Hepatocyte (in vitro differentiated cells): ENCODE results near the gene SIGLEC12. TPM values are rescaled to one million over a fixed set of nuclear protein-coding genes. Genes with fewer than 3 reads are reported as not detected.

Experiments
- DNase-seq: peaks from one replicate; pipeline ENCODE4 v3.0.0-alpha.2; 2016; ENCODE audit warnings: low spot score
- H2AFZ ChIP-seq: fragments of 200-600 bp; sonication (generic); 2 replicates; pipeline ENCODE4 v1.6.0; 2016; ENCODE audit warnings: antibody characterized with exemption, mild to moderate bottlenecking
- H3K27ac ChIP-seq: fragments of 200-600 bp; sonication (generic); 2 replicates; pipeline ENCODE4 v1.5.1; 2016; ENCODE audit warnings: mild to moderate bottlenecking
- H3K27me3 ChIP-seq: fragments of 200-600 bp; sonication (generic); 2 replicates; pipeline ENCODE4 v1.6.1; 2016
- H3K36me3 ChIP-seq: fragments of 200-600 bp; sonication (generic); replicated peaks from 2 replicates; pipeline ENCODE4 v1.5.1; 2016; ENCODE audit warnings: low read depth; ENCODE audit not compliant: insufficient read depth
- H3K4me1 ChIP-seq: fragments of 200-600 bp; sonication (generic); 2 replicates; pipeline ENCODE4 v1.5.1; 2016; ENCODE audit warnings: mild to moderate bottlenecking, moderate library complexity; ENCODE audit not compliant: insufficient read depth
- H3K4me2 ChIP-seq: fragments of 200-600 bp; sonication (generic); 2 replicates; pipeline ENCODE4 v1.6.0; 2016
- H3K4me3 ChIP-seq: fragments of 200-600 bp; sonication (generic); 2 replicates; pipeline ENCODE4 v1.5.1; 2016; ENCODE audit warnings: mild to moderate bottlenecking
- H3K79me2 ChIP-seq: fragments of 200-600 bp; sonication (generic); 2 replicates; pipeline ENCODE4 v1.6.0; 2017; ENCODE audit warnings: mild to moderate bottlenecking
- H3K9me2 ChIP-seq: fragments of 200-600 bp; sonication (generic); replicated peaks from 2 replicates; pipeline ENCODE4 v1.6.0; 2017; ENCODE audit warnings: mild to moderate bottlenecking; ENCODE audit not compliant: insufficient read depth
- H3K9me3 ChIP-seq: fragments of 200-600 bp; sonication (generic); 2 replicates; pipeline ENCODE4 v1.5.1; 2016; ENCODE audit warnings: low read depth, mild to moderate bottlenecking
- H4K20me1 ChIP-seq: fragments of 200-600 bp; sonication (generic); 2 replicates; pipeline ENCODE4 v1.6.0; 2016; ENCODE audit warnings: mild to moderate bottlenecking; ENCODE audit not compliant: insufficient read depth, poor library complexity, severe bottlenecking
- CTCF ChIP-seq: fragments of 200-600 bp; sonication (generic); IDR thresholded peaks from 2 replicates; pipeline ENCODE4 v1.5.1; 2016; ENCODE audit warnings: antibody characterized with exemption, mild to moderate bottlenecking; ENCODE audit not compliant: poor library complexity
- EZH2 ChIP-seq: fragments of 200-600 bp; sonication (generic); IDR thresholded peaks from 2 replicates; pipeline ENCODE4 v1.6.1; 2016; ENCODE audit warnings: antibody characterized with exemption, mild to moderate bottlenecking, borderline replicate concordance
- EZH2phosphoT487 ChIP-seq: fragments of 200-600 bp; sonication (generic); IDR thresholded peaks from one replicate; pipeline ENCODE4 v1.6.1; 2018; ENCODE audit warnings: antibody characterized with exemption, mild to moderate bottlenecking, low read depth, moderate library complexity; ENCODE audit not compliant: unreplicated experiment, severe bottlenecking
- WGBS: methylation state at CpG from one replicate; pipeline ENCODE4 v1.1.6; 2016; ENCODE audit warnings: low lambda C conversion rate; ENCODE audit errors: missing lambda C conversion rate; 5-methylcytosine and 5-hydroxymethylcytosine counted together
- polyA plus RNA-seq: library from polyadenylated mRNA; unstranded; fragments of >200 nt; fragmentation: Nextera tagmentation; extraction: Ambion mirVana; gene quantifications from 2 replicates; pipeline ENCODE4 v1.2.1, GENCODE V29; 2016
- total RNA-seq: library from RNA; depleted of rRNA; stranded (reverse); fragments of >200 nt; gene quantifications from 2 replicates; pipeline ENCODE4 v1.2.3, GENCODE V29; 2014

The SIGLEC12 gene
- not detected in 2 replicates for total RNA-seq
- 0.11 and 0.29 TPM in 2 replicates for polyA plus RNA-seq

- no peak within 1 kb of the TSS for H3K4me3 ChIP-seq
- H3K4me2 ChIP-seq: no peak within 1 kb of the TSS
- H2AFZ ChIP-seq: no peak within 1 kb of the TSS
- no peak within 1 kb of the TSS for H3K27ac ChIP-seq
- DNase-seq: no peak
- H3K79me2 ChIP-seq: no peaks in the 10 kb centered on the region
- H3K9me3 ChIP-seq: no peaks in the 10 kb centered on the region
- no peaks in the 10 kb centered on the region for H4K20me1 ChIP-seq
- H3K4me1 ChIP-seq: no peaks in the 10 kb centered on the region
- 85% methylated on average over 10 of the region's 12 CpGs for WGBS
- no peak for TF ChIP-seq EZH2phosphoT487
- no peak for TF ChIP-seq CTCF
- no peak for TF ChIP-seq EZH2
- no peaks in the 10 kb centered on the region for H3K27me3 ChIP-seq
- H3K9me2 ChIP-seq: no peaks in the 10 kb centered on the region
- H3K36me3 ChIP-seq: no peaks in the 10 kb centered on the region
Observed at GRCh38 chr19:51501594-51502263, at the start of gene SIGLEC12. SIGLEC12 (minus strand) TSS chr19:51501800; CDS start chr19:51501733, 67 bp downstream.

GRCh38 chr19:51550848-51551672, 49.5 kb upstream of the SIGLEC12 start:
- no peak for DNase-seq
- H3K36me3 ChIP-seq: no peaks in the 10 kb centered on the region
- H2AFZ ChIP-seq: no peak overlapping the region
- no peaks in the 10 kb centered on the region for H4K20me1 ChIP-seq
- 82% methylated on average over 20 of the region's 20 CpGs for WGBS
- H3K9me3 ChIP-seq: no peaks in the 10 kb centered on the region
- no peaks in the 10 kb centered on the region for H3K79me2 ChIP-seq
- H3K27ac ChIP-seq: no peak overlapping the region
- no peak overlapping the region for H3K4me3 ChIP-seq
- H3K4me1 ChIP-seq: no peaks in the 10 kb centered on the region
- no peaks in the 10 kb centered on the region for H3K27me3 ChIP-seq
- no peak overlapping the region for H3K4me2 ChIP-seq
- no peaks in the 10 kb centered on the region for H3K9me2 ChIP-seq
- TF ChIP-seq CTCF (no peak), EZH2phosphoT487 (no peak), EZH2 (no peak)

- WGBS: 58% methylated on average over 8 of the region's 8 CpGs
- H3K9me2 ChIP-seq: no peaks in the 10 kb centered on the region
- no peaks in the 10 kb centered on the region for H3K36me3 ChIP-seq
- H2AFZ ChIP-seq: no peak overlapping the region
- no peak overlapping the region for H3K4me2 ChIP-seq
- no peaks in the 10 kb centered on the region for H4K20me1 ChIP-seq
- H3K27me3 ChIP-seq: no peaks in the 10 kb centered on the region
- DNase-seq: no peak
- no peak for TF ChIP-seq CTCF
- no peak for TF ChIP-seq EZH2phosphoT487
- no peak for TF ChIP-seq EZH2
- H3K4me3 ChIP-seq: no peak overlapping the region
- no peaks in the 10 kb centered on the region for H3K9me3 ChIP-seq
- no peak overlapping the region for H3K27ac ChIP-seq
- H3K4me1 ChIP-seq: no peaks in the 10 kb centered on the region
- no peaks in the 10 kb centered on the region for H3K79me2 ChIP-seq
Observed at GRCh38 chr19:51549533-51550324, 48.1 kb upstream of the SIGLEC12 start.
